Nephron (organoid): ENCODE measurements around the gene GBE1.

Experiments
- H3K27ac Mint-ChIP-seq, 3 experiments: 2 replicates each; pipeline ENCODE4 v1.8.0; 2020; ENCODE audit warnings: mixed read lengths in 3 of 3, mild to moderate bottlenecking in 2 of 3, moderate library complexity in 1 of 3
- H3K27me3 Mint-ChIP-seq: 2 replicates; pipeline ENCODE4 v1.8.0; 2021; ENCODE audit warnings: low read depth, mild to moderate bottlenecking, moderate library complexity, mixed read lengths
- H3K36me3 Mint-ChIP-seq: 2 replicates; pipeline ENCODE4 v1.8.0; 2020; ENCODE audit warnings: low read depth, mixed read lengths
- H3K4me1 Mint-ChIP-seq: 2 replicates; pipeline ENCODE4 v1.8.0; 2020; ENCODE audit warnings: mixed read lengths
- H3K4me3 Mint-ChIP-seq, 3 experiments: 2 replicates each; pipeline ENCODE4 v1.8.0; 2020; ENCODE audit warnings: mild to moderate bottlenecking in 3 of 3, mixed read lengths in 3 of 3, moderate library complexity in 2 of 3
- H3K9me3 Mint-ChIP-seq: 2 replicates; pipeline ENCODE4 v1.8.0; 2020; ENCODE audit warnings: mixed read lengths
- CTCF ChIP-seq, 3 experiments: fragments of 200-600 bp; sonication (generic); IDR thresholded peaks; one replicate each; pipeline ENCODE4 v1.5.0; 2021; ENCODE audit warnings: antibody characterized with exemption in 3 of 3; ENCODE audit not compliant: unreplicated experiment in 3 of 3

The GBE1 gene

GRCh38 chr3:81663114-81663513 is 98.3 kb downstream of the GBE1 start:
- Mint-ChIP-seq H3K9me3 (no peaks in the 10 kb centered on the region), H3K27ac (no peak overlapping the region), H3K4me1 (no peaks in the 10 kb centered on the region), H3K36me3 (peaks cover 4% of the 10 kb centered on the region), H3K27me3 (no peaks in the 10 kb centered on the region), H3K4me3 (no peak overlapping the region)
- TF ChIP-seq CTCF (IDR thresholded peaks at IDR 0.05; ENCODE audit: unreplicated experiment in 3 of 3), result no peak

DNA sequence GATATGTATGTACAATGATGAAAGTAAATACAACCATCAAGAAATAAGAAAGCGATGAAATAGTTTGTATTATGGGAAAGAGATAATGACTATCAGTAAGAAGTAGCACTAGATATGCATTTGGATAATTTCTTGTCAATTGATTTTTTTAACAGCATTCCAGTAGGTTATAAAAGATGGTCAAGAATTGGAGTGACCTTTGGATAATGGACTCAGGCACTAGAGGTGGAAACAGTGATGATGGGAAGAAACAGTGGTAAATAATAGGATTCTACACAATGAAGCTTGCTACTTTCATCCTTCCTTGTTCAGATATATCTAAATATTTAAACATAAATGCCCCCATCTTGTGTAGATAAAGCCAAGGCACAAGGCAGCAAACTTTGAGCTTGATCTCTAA is 101.4 kb downstream of the GBE1 start:
- H3K4me1 Mint-ChIP-seq, result no peaks in the 10 kb centered on the region
- TF ChIP-seq CTCF (IDR thresholded peaks at IDR 0.05; ENCODE audit: unreplicated experiment in 3 of 3), result no peak
- H3K36me3 Mint-ChIP-seq, result no peaks in the 10 kb centered on the region
- no peak overlapping the region for H3K27ac Mint-ChIP-seq
- no peaks in the 10 kb centered on the region for H3K27me3 Mint-ChIP-seq
- H3K9me3 Mint-ChIP-seq, result no peaks in the 10 kb centered on the region
- no peak overlapping the region for H3K4me3 Mint-ChIP-seq

DNA sequence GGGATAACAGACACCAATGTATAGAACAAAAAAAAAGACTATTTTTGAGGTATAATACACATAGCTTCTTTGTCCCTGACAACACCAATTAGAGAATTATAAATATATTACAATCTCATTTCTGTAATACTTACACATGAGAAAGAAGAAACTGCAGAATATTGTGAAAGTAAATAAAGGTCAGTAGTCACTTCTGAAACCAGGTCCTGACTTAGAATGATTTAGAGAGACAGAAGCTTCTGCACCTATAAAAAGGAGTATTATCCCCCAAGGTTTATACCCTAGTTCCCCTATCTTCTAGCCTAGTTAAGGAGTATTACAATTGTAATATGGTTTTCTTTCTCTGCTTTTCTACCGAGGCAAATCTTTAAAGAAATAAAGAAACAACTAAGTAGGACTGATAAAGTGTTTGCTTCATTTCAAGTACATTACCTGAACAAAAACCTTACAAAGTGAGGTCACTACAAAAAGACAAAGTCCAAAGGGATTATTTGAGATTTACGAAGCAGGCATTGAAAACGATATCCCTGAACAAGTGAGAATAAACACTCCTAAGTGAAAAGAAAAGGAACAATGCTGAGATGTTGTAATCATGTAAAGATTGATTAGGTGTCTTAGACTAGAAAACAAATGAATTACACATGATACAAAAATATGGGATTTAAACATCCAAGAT is 103.0 kb downstream of the GBE1 start:
- Mint-ChIP-seq H3K9me3 (no peaks in the 10 kb centered on the region), H3K4me1 (no peaks in the 10 kb centered on the region), H3K27ac (peak overlapping the region in 1 of 3 experiments; percentile 30), H3K27me3 (no peaks in the 10 kb centered on the region), H3K4me3 (no peak overlapping the region), H3K36me3 (no peaks in the 10 kb centered on the region)
- TF ChIP-seq CTCF (IDR thresholded peaks at IDR 0.05; ENCODE audit: unreplicated experiment in 3 of 3), result no peak

GRCh38 chr3:81651139-81651538 is 110.3 kb downstream of the GBE1 start:
- Mint-ChIP-seq H3K36me3 (no peaks in the 10 kb centered on the region), H3K4me3 (no peak overlapping the region), H3K4me1 (no peaks in the 10 kb centered on the region), H3K9me3 (no peaks in the 10 kb centered on the region), H3K27ac (no peak overlapping the region), H3K27me3 (no peaks in the 10 kb centered on the region)
- TF ChIP-seq CTCF (IDR thresholded peaks at IDR 0.05; ENCODE audit: unreplicated experiment in 3 of 3), result no peak

- no peaks in the 10 kb centered on the region for H3K36me3 Mint-ChIP-seq
- no peaks in the 10 kb centered on the region for H3K27me3 Mint-ChIP-seq
- no peak for TF ChIP-seq CTCF (IDR thresholded peaks at IDR 0.05; ENCODE audit: unreplicated experiment in 3 of 3)
- H3K4me3 Mint-ChIP-seq, result no peak overlapping the region
- H3K9me3 Mint-ChIP-seq, result no peaks in the 10 kb centered on the region
- no peaks in the 10 kb centered on the region for H3K4me1 Mint-ChIP-seq
- H3K27ac Mint-ChIP-seq, result no peak overlapping the region
Measured at GRCh38 chr3:81650187-81650586, 111.3 kb downstream of the GBE1 start.

GRCh38 chr3:81645248-81645647 is 116.2 kb downstream of the GBE1 start:
- no peaks in the 10 kb centered on the region for H3K4me1 Mint-ChIP-seq

More at GRCh38 chr3:81645248-81645647, 116.2 kb downstream of the GBE1 start:
- Mint-ChIP-seq H3K4me3 (no peak overlapping the region), H3K27ac (no peak overlapping the region), H3K9me3 (no peaks in the 10 kb centered on the region), H3K36me3 (no peaks in the 10 kb centered on the region), H3K27me3 (no peaks in the 10 kb centered on the region)
- TF ChIP-seq CTCF (IDR thresholded peaks at IDR 0.05; ENCODE audit: unreplicated experiment in 3 of 3), result no peak
